HG02678 (cell line): ENCODE data around the gene MT2A.

ENCODE experiments used
- ATAC-seq: cut with Tn5 transposase; IDR thresholded peaks from one replicate; pipeline ENCODE4 v1.9.1; 2021; ENCODE audit warnings: mild to moderate bottlenecking, moderate library complexity; ENCODE audit not compliant: unreplicated experiment

The MT2A gene

DNA sequence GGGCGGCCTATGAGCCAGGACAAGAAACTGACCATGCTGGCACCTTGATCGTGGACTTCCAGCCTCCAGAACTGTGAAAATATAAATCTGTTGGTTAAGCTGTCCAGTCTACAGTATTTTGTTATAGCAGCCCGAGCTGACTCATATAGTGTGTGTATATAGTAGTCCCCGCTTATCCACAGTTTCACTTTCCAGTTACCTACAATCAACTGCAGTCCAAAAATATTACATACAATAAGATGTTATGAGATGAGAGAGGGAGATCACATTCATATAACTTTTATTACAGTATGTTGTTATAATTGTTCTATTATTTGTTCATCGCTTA lies 14.1 kb upstream of the MT2A start:
- ATAC-seq = no peak

DNA sequence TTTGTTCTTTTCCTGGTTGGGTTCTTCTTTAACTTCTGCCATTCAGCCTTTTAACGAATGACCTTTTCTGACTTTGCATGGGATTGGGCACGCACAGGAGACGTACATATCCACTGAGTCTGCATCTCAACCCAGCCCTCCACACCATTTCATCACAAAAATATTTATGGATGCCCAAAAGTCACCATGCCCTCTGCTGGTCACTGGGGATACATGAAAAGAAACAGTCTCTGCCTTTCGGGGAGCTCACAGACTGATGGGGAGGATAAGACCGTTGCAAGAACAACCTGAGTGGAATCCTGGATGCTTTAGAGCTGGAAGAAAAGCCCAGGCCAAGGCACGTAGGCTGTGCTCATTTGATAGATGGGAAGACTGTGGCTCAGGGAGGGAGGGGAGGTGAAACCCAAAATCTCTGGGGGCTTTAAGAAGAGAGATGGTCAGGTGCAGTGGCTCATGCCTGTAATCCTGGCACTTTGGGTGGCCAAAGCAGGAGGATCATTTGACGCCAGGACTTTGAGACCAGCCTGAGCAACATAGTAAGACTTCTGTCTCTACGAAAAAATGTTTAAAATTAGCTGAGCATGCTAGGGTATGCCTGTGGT lies 7.9 kb upstream of the MT2A start:
- no peak for ATAC-seq

DNA sequence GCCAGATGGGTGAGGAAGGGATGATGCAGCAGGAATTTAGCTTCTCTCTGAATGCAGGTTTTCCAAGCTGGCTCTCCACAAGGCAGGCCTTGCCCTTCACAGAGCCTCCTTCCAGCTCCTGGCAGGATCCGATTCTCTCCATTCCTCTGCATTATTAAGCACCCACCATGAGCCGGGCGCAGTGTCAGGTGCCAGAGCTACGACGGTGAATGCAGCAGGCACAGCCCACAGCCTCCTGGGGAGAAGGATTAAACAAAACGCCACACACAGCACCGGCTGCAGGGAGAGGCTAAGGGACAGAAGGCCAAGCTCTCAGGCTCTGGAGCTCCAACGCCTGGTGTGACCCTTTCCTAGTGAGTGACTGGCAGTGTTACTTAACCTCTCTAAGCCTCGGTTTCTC lies 7.1 kb upstream of the MT2A start:
- ATAC-seq = no peak

DNA sequence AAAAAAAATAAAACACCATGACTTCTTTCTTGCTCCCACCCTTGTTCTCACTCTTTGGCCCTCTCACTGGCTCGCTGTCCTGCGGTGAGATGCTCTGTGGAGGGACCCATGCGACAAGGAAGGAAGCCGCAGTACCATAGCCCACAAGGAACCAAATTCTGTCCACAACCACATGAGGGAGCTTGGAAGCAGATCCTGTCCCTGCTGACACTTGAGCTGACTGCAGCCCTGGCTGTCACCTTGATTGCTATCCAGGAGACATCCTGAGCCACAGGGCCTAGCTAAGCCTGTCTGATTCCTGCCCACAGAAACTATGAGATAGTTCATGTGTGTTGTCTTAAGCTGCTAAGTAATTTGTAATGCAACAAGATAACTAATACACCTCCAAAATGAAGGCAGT lies 4.8 kb upstream of the MT2A start:
- no peak for ATAC-seq

DNA sequence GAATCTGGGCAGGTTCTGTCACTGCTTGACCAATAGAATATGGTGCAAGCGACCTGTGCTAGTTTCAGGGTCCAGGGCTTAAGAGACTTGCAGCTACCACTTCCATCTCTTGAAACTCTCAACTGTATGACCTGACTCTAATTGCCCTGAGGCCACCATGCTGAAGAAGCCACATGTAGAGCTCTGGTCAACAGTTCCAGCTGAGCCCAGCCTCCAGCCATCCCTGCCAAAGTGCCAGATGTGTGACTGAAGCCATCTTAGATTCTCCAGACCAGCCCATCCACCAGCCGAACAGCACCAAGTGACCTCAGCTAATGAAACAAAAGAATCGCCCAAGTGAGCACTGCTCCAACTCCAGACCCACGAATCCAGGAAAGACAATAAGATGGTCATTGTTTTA lies 3.4 kb upstream of the MT2A start:
- ATAC-seq = no peak

DNA sequence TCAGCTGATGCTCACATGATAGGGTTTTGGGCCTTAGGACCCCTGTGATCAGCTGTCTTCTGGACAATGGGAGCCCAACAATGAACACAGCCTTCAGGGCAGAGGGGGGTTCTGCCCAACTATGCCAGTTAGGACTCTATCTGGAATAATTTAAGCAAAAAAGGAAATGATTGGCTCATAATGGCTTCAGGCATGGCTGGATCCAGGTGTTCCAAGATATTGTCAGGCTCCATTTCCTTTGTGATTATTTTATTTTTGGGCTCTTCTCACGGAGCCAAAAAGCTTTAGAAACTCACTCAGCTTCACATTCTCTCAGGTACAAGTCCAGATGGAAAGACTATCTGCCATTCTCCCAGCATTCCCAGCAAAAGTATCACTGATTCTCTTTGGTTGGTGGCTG lies 2.9 kb upstream of the MT2A start:
- ATAC-seq = no peak

DNA sequence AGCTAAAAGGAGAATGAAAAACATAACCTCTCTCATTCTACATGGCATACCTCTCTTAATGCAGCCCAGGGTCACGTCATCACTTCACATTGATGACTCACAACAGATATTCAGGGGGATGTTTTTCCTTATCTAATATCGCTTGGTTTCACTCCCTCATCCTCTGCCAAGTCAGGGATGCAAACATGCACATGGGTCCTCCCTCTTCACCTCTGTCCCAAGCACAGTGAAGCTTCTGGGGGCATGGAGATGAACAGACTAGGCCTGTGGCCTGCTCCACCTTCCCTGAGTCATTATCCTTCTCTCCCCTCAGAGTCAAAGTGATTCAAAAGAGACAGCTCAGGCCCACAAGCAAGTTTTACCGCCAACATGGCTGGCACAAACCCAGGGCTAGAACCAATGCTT lies 2.3 kb upstream of the MT2A start:
- no peak for ATAC-seq

DNA sequence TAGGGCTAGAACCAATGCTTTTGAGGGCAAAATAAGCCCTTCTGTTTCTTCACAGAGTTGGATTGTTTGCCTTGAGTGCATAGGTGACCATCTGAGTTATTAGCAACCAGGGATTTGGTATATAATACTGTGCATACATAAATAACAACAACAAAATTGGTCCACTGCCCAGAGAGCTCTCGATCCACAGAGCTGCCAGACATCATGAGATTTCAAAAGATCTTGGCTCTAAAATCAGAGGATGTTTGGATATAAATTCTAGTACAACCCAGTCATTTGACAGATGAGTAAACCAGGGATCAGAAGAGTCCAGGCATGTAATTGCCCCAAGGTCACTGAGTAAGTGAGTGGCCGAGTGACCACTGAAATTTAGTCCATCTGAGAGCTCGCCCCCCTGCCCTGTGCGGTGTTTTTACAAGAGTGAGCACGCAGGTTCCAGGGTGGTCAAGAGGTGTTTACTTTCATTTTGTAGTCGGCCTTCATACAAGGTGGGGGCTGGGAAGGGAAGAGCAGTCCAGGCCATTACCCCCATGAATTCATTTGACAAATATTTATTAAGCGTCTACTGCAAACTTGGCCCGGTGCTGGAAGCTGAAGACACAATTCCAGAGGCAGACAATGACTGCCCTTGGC lies 1.8 kb upstream of the MT2A start:
- ATAC-seq = no peak

DNA sequence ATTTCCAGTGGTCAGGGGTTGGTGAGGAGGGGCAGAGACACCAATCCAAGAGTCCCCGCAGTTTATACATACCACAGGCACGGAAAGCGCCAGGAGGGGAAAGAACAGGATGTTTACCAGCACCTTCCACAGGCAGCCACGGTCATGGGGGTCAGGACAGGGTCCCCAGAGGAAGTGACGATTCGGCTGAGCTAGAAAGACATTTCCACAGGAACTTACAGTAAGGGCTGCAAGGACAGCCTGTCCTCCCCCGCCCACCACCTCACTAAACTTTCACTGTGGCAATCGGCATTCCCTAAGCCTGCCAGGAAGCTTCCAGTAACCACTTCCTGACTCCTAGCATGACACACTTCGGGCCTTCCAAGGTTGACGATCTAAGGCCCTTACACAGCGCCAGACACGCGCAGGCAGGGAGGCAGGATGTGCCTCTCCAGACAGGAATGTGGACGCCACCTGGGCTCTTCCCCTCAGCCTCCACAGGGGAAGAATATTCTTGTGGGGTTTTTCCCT lies 1.2 kb upstream of the MT2A start:
- ATAC-seq = no peak

DNA sequence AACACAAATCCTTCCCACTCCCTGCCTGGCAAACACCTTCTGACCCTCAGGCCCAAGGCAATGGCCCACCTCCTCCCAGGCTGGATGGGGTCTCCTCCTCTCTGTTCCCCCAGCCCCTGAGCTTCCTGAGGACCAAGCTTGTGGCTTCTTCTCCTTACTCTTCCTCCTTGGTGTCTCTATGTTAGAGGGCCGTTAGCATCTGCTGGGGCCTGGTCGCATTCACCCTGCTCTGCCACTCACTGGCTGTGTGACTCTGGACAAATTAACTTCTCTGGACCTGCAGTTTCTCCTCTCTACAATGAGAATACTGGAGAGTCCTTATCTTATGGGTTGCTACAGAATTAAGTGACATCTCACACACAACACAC lies 725 bp upstream of the MT2A start:
- ATAC-seq = no peak

DNA sequence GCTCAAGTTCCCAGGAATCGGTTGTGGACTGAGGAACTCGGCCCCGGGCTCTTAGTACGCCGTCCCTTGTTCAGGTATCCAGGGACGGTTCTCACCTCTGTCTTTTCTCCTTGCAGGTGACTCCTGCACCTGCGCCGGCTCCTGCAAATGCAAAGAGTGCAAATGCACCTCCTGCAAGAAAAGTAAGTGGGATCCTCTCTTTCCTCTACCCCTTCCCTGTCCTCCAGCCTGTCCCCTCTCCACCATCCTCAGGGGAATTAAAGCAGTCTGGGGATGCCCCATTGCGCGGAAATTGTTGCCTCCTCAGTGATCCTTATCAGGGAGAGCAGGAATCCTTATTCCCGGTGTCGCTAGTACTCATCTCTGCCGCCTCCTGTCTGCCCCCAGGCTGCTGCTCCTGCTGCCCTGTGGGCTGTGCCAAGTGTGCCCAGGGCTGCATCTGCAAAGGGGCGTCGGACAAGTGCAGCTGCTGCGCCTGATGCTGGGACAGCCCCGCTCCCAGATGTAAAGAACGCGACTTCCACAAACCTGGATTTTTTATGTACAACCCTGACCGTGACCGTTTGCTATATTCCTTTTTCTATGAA lies 585 bp downstream of the MT2A start:
- no peak for ATAC-seq

DNA sequence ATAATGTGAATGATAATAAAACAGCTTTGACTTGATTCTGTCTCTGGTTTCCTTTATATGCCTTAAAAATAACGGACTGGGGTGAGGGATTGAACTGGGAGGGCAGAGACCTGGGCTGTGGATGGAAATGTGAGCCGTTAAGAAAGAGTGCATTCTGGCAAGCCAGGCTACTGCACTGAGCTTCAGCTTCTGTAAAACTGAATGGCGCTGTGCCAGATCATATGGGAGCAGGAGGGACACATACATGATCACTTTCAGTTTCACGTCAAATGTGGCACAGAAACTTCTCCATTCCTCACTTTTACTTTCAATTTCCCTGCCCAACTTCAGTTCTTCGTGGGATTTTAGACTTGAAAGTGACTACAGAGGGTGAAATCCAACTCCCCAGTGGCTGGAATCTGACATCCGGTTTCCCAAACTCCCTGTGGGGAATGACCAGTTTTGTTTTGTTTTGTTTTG lies 1.1 kb downstream of the MT2A start:
- ATAC-seq = no peak

DNA sequence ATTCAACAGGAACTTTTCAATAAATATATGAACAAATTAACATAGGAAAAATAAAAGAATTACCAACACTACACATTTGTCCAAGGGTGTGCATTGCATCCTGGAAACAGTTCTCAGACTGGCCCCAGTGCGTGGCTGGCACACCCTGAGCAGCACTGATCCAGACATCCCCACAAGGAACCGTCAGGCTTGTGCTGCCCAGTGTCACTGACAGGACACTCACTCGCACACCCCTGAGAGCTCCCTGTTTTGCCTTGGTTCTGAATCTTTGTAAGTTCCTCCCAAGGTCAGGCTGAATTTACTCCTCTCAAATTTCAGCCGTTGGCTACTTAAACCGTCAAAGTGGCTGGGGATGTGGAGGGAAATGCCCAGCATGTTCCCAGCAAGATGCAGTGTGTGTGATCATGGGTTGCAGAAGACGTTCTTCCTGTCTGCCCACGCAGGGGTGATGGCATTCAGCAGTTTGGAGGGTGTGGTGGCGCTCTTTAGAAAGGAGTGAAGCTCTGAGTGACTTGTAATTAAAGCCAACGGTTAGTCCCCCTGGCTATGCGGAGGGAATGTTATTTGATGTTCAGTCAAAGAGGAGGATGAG lies 1.7 kb downstream of the MT2A start:
- ATAC-seq = no peak

DNA sequence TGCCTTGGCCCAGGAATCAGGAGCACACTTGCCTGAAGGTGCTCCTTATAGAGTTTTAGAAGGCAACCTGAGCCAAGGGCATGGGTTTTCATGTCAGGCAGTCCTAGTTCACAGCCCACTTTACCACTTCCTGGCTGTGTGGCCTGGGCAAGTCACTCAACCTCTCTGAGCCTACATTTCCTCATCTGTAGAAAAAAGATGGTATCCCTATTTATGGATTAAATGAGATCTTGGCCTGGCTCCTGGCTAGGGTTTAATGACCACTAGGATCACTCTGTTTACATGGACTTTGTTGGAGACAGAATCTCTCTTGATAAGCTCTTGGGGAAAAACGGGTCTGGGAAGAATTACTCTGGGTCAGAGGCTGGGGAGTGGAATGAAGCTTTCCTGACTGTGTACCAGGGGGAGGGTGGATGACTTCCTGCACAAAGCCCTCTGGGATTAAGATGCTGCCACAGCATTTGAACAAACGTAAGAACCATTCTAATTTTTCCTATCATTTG lies 2.3 kb downstream of the MT2A start:
- ATAC-seq = no peak

DNA sequence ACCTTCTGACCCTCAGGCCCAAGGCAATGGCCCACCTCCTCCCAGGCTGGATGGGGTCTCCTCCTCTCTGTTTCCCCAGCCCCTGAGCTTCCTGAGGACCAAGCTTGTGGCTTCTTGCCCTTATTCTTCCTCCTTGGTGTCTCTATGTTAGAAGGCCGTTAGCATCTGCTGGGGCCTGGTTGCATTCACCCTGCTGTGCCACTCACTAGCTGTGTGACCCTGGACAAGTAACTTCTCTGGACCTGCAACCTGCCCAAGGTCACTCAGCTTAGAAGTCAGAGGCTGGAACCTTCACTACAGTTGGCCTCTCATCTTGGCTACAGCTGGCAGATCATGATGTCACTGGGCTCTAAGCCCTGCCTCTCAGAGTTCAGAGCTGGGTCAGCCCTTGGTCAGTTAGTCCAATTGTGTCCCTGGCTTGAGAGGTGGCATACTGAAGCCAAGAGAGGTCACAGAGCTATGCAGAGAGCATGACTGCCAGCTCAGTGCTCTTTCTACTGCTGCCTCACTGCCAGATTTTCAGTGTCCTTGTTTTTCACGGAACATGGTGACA lies 3.0 kb downstream of the MT2A start:
- no peak for ATAC-seq

DNA sequence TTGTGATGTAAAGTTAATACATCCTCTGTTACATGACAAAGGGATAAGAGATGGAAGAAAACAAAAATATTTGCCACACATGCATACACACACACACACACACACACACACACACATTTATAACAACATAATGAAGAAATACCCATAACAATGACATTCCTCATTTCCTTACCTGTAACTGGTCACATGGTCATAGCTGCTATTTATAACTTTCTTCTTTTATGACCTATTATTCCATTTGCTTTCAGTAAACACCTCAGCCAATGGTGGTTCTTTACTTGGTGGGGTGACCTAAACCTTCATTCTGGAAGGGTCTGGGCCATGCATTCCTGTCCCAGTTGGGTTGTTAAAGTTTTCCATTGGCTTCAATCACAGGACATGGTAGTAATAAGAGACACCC lies 5.3 kb downstream of the MT2A start:
- ATAC-seq = no peak

DNA sequence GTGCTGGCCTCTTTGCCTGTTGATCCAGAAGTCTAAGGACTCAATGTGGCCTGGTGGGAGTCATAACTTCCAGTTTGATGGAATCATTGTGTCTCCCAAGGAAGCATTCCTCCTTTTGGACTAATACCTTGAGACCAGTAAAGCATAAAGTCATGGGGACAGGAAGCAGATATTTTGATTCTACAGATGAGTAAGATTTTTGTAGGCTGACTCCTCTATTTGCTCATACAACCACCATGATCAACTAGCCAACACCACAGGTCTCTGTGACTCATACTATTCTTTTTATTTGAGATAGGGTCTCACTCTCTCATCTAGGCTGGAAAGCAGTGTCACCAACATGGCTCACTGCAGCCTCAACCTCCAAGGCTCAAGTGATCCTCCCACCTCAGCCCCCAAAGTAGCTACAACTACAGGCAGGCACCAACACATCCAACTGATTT lies 6.2 kb downstream of the MT2A start:
- no peak for ATAC-seq

DNA sequence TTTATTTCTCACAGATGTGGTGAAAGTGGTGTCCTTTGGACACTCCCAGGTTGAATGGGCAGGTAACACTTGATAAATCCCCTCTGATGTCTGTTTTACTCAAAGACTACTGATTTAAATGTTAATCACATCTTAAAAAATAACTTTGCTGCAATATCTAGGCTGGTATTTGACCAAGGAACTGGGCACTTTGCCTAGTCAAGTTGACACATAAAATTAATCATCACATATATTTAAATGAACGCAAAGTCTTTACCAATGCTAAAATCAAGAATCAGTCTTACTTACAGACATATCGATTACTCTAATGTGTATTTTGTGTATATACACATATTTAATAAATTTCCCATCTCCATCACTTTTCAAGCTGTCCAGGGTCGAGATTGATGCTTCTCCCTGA lies 7.0 kb downstream of the MT2A start:
- ATAC-seq = no peak

DNA sequence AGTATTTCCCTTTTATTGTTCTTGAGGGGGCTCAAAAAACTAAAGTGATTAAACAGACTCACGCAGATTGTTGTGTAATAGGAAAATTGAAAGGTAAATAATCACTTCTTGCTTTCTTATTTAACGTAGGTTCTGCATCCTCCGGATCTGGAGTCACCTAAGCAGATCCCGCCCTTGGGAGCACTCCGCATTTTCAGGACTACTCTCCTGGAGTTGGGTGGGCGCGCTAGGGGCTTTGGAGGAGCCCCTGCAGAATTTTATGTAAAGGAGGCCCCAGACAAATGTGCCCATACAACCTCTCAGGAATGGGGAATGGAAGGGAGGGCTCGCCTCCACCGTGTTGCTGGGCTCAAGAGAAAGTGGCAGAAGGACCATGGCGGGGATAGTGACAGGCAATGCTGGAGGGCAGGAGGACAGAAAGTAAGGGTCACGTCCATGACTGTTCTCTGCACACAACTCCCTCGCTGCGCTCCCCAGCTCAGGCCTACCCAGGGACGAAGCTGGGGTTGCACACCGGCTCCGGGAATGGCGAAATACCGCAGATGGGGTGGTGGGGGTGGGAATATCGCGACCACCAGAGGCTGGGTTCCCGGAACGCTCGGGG lies 8.3 kb downstream of the MT2A start:
- ATAC-seq = no peak

DNA sequence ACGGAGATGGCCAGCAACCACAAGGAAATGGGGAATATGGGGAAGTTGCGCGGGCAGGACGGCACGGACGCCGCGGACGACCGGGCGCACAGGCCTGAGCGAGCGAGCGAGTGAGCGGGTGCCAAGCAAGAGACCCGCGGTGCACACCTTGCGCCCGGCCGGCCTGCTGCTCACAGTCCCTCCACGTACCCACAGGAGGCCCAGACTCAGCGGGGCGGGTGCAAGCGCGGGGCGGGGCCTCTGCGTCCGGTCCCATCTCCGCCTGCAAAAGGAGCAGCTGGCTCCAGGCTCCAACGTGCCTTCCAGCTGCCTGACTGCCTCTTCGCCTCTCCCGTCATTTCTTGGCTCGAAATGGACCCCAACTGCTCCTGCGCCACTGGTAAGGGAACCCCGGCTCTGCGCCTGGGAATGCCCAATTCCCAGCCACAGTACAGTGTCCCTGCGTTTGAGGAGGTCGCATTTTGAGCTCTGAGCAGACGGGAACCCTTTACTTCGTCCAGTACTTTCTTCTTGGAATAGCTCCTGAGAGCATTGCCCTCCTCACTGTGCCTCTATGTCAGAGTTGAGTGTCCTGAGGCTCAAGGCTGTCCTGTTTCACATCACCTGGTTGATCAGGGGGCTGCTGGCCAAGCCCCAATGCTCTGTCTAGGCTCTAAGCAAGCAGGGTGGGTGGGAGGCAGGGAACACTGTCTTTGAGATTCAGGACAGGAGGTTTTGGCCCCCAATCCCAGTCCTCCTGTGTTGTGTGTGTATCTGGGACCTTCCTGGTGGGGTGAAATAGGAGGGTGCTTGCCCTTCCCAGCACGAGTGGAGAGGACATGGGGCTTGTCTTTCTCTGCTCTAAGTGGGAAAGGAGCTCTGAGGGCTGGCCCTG lies 9.1 kb downstream of the MT2A start:
- ATAC-seq = peak; percentile 69
